HS-5 (cell line): ENCODE measurements around the gene MYL11.
A peak's percentile ranks its signal among the peaks of the same experiment; 100 is the strongest.

Experiments used
- DNase-seq: peaks from one replicate; pipeline ENCODE4 v3.0.0-alpha.2; 2012; ENCODE audit warnings: low read depth

The MYL11 gene

GRCh38 chr16:30354423-30355143 lies 20.0 kb upstream of the MYL11 start:
- no peak for DNase-seq

DNA sequence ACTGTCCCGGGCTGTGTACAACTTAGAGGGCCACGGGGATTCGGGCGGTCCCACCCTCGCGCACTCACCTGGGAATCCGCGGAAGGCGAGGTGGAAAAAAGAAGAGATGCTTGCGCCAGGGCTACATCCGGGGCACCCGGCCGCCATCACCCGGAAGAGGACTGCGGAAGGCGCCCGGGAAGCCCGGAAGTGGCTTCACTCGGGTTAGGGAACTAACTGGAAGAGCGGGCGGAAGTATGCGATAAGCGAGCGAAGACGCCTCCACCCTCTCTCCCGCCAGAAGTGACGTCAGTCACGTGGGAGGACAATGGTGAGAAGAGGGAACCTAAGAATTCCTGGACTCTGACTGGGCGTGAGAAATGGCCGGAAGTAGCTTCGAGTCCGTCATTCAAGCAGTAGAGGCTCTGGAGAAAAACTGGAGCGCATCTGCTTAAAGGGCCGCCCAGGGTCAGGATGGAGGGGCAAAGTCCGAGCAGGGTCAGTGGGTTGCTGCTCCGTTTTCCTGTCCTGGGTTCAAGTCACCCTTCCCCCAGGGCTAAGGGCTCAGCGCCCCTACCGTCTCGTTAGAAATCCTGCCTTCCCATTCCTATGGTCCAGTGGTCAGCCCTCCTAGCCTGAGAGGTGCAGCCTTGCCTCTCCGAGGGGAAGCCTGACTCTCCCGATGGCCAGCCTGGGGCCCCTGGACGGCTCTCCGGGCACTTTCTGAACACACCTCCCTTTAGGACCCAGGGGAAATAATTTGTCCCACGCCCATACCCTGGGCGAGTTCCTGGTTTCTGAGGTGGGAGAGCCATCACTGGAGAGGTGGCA lies 19.3 kb upstream of the MYL11 start, which contains the start of gene CD2BP2:
Gene CD2BP2, minus strand, starts transcription at position 165 of the 810 bp plus-strand sequence. CDS start 627 bp downstream, outside the sequence.
- peak; percentile 99 for DNase-seq

DNA sequence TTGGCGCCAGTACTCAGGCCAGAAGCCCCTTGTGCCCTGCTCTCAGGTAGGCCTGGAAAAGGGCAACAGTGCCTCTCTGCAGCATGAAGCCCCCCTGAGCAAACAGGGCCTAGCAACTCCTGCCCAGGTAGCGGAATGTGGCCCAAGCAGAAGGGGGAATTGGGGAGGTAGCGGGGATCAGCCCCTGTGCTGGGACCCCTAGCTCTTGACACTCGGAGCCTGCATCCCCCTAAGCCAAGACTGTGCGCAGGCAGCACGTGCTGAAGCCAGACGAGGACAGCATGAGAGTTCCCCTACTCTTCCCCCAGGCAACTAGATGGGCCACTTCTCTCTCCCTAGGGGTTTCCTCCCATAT lies 18.7 kb upstream of the MYL11 start:
- no peak for DNase-seq

DNA sequence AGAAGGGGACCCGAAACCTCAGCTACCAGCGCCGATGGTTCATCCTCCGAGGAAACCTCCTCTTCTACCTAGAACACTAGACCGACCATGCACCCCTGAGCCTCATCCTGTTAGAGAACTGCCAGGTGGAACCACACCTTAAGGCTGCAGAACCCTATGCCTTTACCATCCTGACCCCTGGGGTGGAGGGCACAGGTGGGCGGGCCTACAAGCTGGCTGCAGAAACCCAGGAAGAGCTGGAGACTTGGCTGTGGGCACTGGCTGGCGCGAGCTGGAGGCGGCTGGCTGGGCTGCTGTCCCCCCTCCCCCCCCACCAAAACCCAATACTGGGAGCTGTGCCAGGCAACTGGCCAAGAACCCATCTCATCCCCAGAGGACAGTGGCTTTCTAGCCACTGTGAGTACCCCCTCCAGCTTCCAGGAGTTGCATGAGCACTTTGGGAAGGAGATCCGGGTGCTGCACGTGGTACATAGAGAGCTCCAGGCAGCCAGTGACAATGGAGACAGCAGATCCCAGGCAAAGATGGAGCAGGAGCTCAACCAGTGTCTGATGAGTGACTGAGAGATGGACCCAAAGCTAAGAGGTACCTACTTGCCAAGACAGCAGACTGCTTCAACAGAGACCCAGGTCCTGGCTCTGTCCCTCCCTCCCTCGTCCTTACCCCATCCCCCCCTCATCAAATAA lies 18.1 kb upstream of the MYL11 start:
- no peak for DNase-seq

DNA sequence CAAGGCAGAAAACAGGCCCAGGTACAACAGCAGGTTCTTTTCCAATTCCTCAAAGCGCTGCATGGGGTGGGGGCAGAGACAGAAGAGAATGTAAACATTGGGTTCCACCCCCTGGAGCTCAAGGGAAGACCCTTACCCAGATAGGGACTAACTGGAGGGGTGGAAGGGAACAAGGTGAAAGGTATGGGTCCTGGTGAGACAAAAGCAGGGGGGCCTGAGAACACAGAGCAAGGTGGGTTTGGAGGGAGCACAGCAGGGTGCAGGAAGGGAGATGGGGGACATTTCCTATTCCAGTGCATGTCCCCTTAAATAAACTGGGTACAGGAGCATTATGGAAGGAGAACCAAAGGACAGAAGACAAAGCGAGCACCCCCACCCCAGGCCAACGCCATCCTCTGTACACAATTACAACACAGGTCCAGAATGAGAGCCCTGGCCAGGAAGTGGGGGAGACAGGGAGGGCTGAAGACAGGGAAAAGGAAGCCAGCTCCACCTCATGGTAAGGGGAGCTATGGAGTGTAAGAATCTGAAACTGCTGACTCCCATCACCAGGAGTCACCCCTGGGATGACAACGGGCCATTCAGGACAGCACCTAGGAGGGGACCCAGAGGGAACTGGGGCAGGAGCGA lies 17.4 kb upstream of the MYL11 start:
- DNase-seq = no peak

DNA sequence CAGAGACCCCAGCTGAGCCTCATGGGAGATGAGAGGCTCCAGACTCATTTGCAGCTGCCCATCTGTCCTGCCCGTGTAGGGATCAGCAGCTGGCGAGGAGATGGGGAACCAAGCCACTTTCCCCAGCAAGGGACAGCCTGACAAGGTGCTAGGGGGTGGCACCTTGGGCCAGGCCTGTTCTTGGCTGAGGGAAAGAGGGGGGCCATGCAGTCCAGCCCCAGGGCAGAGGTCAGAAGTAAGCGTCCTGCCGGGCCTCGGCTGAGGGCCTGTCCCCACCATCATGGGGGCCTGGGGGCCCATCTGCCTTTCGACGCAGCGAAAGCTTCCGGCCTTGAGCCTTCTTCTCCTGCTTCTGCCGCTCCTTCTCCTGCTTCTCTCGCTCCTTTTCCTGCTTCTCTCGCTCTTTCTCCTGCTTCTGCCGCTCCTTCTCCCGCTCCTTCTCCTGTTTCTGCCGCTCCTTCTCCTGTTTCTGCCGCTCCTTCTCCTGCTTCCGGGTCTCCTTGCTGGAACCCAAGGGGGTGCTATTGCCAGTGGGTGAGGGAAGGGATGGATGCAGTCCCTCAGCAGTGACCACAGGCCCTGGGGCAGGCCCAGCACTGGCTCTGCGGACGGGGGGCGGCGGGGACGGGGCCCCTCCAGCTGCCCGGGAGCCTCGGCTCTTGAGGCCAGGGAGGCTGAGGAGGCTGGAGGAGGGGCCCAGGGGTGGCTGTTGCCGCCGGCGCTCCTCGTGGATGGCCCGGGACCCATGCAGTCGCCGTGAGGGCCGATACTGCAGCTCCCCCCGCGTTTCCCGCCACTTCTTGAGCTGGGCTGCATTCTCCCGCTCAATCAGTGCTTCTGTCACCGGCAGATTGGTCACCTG lies 16.7 kb upstream of the MYL11 start:
- no peak for DNase-seq

DNA sequence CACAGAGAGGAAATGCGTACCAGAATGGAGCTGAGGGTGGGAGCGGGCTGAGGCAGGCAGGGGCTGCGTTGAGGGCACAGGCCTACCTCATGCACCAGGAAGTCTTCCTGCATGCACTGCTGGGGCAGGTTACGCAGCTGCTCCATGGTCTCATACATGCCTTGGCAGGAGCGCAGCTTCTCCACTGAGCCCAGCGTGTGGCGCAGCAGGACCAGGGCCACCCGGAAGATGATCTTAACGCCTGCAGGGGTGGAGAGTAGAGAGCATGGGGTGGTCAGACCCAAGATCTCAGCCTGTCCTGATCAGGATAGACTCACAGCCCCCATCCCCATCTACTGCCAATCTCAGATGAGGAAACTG lies 16.0 kb upstream of the MYL11 start:
- no peak for DNase-seq

DNA sequence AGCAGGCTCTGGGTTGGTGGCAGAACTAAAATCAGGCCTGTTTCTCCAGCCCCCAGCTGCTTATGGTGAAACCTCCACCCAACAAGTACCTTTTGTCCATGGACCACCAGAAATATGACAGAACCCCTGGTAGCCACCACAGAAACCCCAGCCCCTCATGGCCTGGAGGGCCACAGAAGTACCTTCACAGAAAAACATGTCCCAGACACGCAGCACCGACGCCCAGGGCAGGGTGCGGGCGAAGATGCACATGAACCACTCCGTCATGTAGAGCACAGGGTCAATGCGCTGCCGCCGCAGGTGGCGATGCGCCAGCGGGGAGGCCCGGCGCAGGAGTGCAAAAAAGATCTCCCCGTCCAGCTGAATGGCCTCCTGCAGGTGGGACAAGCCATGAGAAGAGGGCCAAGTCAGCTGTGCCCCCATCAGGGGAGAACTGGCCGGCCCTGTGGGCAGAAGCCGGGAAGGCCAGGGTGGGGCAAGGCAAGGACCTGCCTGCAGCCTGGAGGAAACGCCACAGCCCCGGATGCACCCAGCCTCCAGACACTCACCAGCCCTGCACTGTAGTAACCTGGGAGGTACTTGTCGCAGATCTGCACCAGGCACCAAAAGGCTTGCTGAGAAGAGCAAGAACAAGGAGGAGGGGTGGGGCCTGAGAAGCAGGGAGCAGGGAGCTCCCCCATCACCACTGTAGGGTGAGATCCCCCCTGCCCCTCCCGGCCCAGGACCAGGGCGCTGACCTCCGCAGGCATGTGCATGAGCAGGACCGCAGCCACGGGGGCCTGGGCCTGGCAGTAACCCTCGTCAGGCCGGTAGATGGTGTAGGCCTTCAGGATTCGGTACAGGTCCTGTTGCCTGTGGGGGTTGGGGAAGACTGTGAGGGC lies 15.4 kb upstream of the MYL11 start:
- DNase-seq = no peak

DNA sequence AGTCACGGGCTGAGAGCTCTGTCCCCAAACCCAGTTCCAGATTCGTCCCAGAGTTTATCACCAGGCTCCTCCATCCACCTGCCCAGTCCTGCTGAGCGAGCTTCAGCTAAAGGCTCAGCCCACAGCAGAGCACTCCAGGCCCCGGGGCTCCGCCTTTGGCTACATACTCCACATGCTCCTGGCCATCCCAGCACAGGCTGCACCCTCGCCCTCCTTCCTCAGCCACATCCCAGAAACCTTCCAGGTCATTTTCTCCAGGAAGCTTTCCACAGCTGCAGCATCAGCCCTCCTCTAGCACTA lies 14.8 kb upstream of the MYL11 start:
- DNase-seq = no peak

- DNase-seq = no peak
These were observed 13.4 kb upstream of the MYL11 start for GRCh38 chr16:30361180-30361579.

DNA sequence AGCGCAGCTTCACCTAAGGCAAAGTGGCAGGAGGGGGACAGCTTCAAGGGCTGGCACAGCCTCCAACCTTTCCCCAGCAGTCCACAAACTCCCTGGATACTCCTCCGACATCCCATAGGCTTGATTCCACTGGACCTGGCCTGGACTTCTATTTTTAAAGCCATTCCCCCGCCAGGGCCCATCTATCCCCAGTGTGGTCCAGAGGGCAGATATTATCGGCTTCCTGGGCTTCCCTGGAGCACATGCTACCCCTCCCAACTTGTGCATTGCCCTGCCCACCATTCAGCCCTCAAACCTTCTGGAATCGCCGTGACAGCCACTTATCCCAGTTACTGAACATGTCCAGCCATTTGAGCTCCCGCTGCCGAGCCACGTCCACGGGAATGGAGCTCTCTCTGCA lies 9.4 kb upstream of the MYL11 start:
- no peak for DNase-seq

GRCh38 chr16:30366511-30366910 lies 8.1 kb upstream of the MYL11 start:
- no peak for DNase-seq

DNA sequence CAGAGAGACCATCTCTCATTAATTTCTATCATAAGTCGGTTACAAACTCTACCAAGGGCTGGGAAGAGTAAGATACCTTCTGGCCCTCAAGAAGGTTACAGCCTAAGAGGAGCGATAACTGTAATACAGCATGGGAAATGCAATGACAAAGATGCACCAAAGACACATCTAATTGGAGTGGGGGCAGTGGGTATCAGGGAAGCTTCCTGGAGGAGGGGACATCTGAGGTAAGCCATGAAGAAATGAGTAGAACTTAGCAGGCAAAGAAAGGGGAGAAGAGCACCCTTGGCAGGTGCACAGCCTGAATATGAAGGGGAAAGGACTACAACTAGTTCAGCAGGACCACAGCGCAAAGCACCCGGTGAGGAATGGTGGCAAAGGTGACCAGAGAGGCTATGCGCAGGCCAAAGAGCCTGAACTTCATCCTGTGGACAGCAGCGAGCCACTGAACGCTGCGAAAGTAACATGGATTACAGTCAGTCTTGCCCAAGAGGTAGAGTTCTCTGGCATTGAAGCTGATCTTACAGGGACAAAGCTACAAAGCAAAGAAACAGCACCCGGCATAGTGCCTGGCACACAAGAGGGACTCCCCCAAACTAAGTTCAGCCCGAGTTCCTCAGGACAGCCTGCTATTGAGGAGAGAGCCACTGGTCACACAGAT lies 7.1 kb upstream of the MYL11 start:
- DNase-seq = no peak

DNA sequence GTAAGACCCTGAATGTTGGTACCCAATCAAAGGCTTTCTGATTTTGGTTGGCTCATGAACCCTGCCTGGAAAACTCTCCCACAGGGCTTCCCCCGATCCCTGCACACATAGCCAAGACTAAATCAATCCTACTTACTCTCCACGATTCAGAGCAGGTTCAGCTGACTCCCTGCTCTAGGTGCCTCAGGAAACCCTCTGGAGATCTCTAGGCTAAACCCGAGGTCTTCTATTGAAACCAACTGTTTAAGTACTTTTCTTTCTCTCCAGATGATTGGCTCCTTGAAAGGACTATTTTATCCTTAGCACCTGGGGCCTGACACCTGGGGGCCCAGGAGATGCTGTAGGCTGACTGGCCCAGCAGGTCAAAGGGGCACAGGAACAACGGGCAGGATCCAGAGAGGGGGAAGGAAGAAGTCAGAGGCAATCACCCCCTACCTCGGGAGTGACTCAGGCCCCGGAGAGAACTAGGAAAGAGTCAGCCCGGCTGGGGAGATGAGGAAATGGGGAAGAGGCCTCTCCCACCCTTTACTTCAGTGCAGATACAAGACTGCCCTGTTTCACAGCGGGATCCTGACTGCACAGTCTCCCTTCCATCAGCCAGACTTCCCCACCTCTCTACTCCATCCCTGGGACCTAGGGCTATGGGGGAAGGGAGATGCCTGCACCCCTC lies 6.3 kb upstream of the MYL11 start:
- peak; percentile 29 for DNase-seq

- DNase-seq = no peak
These were observed 5.9 kb upstream of the MYL11 start for GRCh38 chr16:30368792-30369090.

GRCh38 chr16:30369091-30369937 lies 5.3 kb upstream of the MYL11 start:
- DNase-seq = no peak

DNA sequence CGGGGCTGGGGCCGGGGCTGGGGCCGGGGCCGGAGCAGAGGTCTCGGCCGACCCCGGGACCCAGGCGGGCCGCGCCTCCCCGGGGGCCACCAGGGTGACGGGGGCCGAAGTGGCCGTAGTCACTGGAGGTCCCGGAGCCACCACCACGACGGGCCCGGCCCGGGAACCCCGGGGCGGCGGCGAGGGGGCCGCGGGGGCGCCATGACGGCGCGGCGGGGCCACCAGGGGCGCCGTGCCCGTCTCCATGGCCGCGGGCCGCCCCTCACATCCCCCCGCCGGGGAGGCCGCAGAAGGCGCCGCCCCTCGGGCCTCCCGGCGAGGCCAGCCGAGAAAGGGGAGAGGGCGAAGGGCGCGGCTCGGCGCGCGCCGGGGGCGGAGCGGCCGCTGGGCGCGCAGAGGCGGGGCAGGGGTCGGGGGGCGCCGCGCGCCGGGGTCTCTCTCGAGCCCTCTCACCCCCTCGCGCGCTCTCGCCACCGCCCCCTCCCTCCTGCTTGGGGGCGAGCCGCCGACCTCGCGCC lies 4.6 kb upstream of the MYL11 start:
- DNase-seq = no peak

DNA sequence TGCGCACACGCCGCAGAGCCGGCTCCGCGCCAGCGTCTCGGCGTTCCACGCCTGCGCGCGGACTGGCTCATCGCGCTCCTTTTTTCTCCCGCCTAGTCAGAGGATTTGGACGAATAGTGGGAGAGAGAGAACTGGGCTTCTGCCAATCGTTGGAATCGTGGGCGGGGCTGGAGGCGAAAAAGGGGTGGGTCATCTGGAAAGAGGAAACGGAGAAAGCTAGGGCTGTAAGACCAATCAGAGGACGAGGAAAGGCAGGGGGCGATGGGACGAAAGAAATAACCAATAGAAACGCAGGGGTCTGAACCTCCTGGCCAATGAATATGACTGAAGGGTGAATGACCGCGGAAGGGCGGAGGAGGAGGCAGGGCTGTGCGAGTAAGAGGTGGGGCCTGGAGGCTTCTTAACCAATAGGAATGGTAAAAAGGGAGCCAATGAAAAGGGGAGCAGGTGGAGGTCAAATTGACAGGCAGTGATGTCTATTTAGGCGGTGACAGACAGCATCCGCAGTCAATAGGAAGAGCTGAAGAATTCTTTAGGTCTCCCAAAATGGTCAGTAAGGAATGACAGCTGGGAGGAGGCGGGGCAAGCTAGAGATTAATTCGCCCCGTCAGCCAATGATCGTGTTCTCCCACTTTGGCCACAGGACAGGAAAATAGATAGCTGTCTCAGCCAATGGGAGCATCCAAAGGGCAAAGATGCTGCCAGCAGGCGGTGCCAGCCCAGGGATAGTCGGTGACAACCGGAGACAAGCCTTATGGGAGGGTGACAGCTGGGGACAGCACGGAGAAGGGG lies 4.0 kb upstream of the MYL11 start, which contains the start of gene TBC1D10B:
Gene TBC1D10B, minus strand, starts transcription at position 39 of the 792 bp plus-strand sequence. CDS start 311 bp downstream, outside the sequence.
- DNase-seq = peak; percentile 100
